ENCODE data around the gene SLC1A6.

DNA sequence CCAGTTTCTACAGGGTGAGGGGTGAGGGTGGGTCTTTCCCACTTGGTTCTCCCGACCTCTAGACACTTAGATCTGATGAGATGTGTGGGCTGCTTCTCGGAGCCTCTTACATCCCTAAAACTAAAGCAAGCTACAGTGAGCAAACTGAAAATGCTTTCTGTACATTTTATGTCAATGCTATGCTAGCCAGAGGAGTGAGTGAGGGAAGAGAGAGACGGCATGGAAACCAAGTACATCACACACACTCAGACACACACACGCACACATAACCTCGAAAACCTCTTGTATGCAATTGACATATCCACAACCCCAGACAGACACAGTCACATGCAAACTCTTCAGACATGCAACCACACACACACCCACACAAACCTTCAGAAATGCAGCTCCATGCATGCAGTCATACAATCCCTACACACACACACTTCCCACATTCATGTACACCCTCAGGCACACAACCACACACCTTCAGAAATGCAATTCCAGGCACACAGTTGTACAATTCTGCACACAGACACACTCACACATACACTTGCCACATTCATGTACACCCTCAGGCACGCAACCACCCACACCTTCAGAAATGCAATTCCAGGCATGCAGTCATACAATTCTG, 1.4 kb downstream of the SLC1A6 start:
- TF ChIP-seq, protein P1, sequence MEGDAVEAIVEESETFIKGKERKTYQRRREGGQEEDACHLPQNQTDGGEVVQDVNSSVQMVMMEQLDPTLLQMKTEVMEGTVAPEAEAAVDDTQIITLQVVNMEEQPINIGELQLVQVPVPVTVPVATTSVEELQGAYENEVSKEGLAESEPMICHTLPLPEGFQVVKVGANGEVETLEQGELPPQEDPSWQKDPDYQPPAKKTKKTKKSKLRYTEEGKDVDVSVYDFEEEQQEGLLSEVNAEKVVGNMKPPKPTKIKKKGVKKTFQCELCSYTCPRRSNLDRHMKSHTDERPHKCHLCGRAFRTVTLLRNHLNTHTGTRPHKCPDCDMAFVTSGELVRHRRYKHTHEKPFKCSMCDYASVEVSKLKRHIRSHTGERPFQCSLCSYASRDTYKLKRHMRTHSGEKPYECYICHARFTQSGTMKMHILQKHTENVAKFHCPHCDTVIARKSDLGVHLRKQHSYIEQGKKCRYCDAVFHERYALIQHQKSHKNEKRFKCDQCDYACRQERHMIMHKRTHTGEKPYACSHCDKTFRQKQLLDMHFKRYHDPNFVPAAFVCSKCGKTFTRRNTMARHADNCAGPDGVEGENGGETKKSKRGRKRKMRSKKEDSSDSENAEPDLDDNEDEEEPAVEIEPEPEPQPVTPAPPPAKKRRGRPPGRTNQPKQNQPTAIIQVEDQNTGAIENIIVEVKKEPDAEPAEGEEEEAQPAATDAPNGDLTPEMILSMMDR (IDR thresholded peaks at IDR 0.05; ENCODE audit: low read depth, low read length, poor library complexity, severe bottlenecking), result no peak
- TF ChIP-seq EZH2phosphoT487 (IDR thresholded peaks at IDR 0.05; ENCODE audit: borderline replicate concordance, low read length), result no peak
